ENCODE measurements around the gene GREB1L.

The GREB1L gene

GRCh38 chr18:21215490-21215889 lies 26.5 kb upstream of the GREB1L start:
- TF ChIP-seq, protein P1, sequence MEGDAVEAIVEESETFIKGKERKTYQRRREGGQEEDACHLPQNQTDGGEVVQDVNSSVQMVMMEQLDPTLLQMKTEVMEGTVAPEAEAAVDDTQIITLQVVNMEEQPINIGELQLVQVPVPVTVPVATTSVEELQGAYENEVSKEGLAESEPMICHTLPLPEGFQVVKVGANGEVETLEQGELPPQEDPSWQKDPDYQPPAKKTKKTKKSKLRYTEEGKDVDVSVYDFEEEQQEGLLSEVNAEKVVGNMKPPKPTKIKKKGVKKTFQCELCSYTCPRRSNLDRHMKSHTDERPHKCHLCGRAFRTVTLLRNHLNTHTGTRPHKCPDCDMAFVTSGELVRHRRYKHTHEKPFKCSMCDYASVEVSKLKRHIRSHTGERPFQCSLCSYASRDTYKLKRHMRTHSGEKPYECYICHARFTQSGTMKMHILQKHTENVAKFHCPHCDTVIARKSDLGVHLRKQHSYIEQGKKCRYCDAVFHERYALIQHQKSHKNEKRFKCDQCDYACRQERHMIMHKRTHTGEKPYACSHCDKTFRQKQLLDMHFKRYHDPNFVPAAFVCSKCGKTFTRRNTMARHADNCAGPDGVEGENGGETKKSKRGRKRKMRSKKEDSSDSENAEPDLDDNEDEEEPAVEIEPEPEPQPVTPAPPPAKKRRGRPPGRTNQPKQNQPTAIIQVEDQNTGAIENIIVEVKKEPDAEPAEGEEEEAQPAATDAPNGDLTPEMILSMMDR (IDR thresholded peaks at IDR 0.05; ENCODE audit: low read length), result no peak
- TF ChIP-seq EZH2 (optimal IDR thresholded peaks at IDR 0.05; ENCODE audit: low read depth, low read length) (no peak), EZH2phosphoT487 (IDR thresholded peaks at IDR 0.05; ENCODE audit: low read length) (no peak)
- Histone ChIP-seq H3K9me2 (replicated peaks; ENCODE audit: insufficient read depth, low read length) (no peaks in the 10 kb centered on the region), H3K9ac (ENCODE audit: low read length) (no peak overlapping the region), H3K36me3 (replicated peaks; ENCODE audit: insufficient read depth, low read length) (no peaks in the 10 kb centered on the region), H3K4me1 (ENCODE audit: low read length) (no peaks in the 10 kb centered on the region), H3F3A (ENCODE audit: insufficient read depth, low read length) (no peaks in the 10 kb centered on the region), H3K4me2 (ENCODE audit: low read depth, low read length) (no peak overlapping the region), H3K27ac (ENCODE audit: low read length) (no peak overlapping the region), H4K20me1 (ENCODE audit: insufficient read depth, low read length) (no peaks in the 10 kb centered on the region), H3K4me3 (ENCODE audit: low read length) (no peak overlapping the region), H3K79me2 (ENCODE audit: low read length) (no peaks in the 10 kb centered on the region), H3K9me3 (replicated peaks; ENCODE audit: insufficient read depth, low read length) (no peaks in the 10 kb centered on the region), H3K27me3 (replicated peaks; ENCODE audit: insufficient read depth, low read length) (no peaks in the 10 kb centered on the region), H2AFZ (ENCODE audit: low read length) (no peak overlapping the region)
- DNase-seq, result no peak

DNA sequence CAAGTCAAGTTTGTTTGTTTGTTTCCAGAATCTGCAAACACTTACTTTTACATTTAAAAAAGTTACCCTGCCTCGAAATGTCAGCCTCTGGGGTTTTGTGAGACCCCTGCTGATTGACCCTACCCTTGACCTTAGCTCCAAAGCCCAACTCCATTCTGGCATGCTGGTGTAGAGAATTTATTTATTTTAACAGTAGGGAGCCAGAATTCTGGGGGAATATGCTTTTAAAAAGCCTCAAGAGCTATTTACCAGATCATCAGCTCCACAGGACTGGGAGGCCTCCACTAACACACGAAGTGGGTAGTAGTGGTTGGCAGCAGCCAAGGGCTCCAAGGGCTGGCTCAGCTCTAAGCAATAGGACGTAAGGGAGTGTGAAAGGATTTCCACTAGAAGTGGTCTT lies 23.2 kb upstream of the GREB1L start:
- no peak overlapping the region for H3K9ac ChIP-seq (ENCODE audit: low read length)
- H3K79me2 ChIP-seq (ENCODE audit: low read length), result no peaks in the 10 kb centered on the region
- H3F3A ChIP-seq (ENCODE audit: insufficient read depth, low read length), result no peaks in the 10 kb centered on the region
- H3K4me1 ChIP-seq (ENCODE audit: low read length), result no peaks in the 10 kb centered on the region
- no peaks in the 10 kb centered on the region for H3K9me2 ChIP-seq (replicated peaks; ENCODE audit: insufficient read depth, low read length)
- no peak overlapping the region for H3K4me2 ChIP-seq (ENCODE audit: low read depth, low read length)
- TF ChIP-seq EZH2phosphoT487 (IDR thresholded peaks at IDR 0.05; ENCODE audit: low read length), result no peak
- no peak for TF ChIP-seq EZH2 (optimal IDR thresholded peaks at IDR 0.05; ENCODE audit: low read depth, low read length)
- TF ChIP-seq, protein P1 (IDR thresholded peaks at IDR 0.05; ENCODE audit: low read length), result no peak
- no peak overlapping the region for H3K27ac ChIP-seq (ENCODE audit: low read length)
- H3K4me3 ChIP-seq (ENCODE audit: low read length), result no peak overlapping the region
- H2AFZ ChIP-seq (ENCODE audit: low read length), result no peak overlapping the region
- no peak for DNase-seq
- H3K9me3 ChIP-seq (replicated peaks; ENCODE audit: insufficient read depth, low read length), result no peaks in the 10 kb centered on the region
- H3K27me3 ChIP-seq (replicated peaks; ENCODE audit: insufficient read depth, low read length), result no peaks in the 10 kb centered on the region
- no peaks in the 10 kb centered on the region for H3K36me3 ChIP-seq (replicated peaks; ENCODE audit: insufficient read depth, low read length)
- no peaks in the 10 kb centered on the region for H4K20me1 ChIP-seq (ENCODE audit: insufficient read depth, low read length)

DNA sequence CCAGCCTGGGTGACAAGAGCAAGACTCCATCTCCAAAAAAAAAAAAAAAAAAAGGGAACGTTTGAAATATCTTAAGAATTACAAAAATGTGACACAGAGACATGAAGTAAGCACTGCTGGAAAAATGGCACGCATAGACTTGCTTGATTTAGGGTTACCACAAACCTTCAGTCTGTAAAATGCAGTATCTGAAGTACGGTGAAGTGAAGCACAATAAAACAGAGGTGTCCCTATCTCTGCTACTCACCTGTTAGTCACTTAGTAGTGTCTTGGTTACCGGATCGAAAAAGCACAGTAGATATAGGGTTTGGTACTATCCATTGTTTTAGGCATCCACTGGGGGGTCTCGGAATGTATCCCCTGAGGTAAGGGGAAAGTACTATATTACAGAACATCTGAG lies 11.6 kb upstream of the GREB1L start:
- Histone ChIP-seq H3K4me1 (ENCODE audit: low read length) (no peaks in the 10 kb centered on the region), H3K27ac (ENCODE audit: low read length) (no peak overlapping the region), H3K9me2 (replicated peaks; ENCODE audit: insufficient read depth, low read length) (no peaks in the 10 kb centered on the region), H3K9me3 (replicated peaks; ENCODE audit: insufficient read depth, low read length) (no peaks in the 10 kb centered on the region), H3K4me2 (ENCODE audit: low read depth, low read length) (no peak overlapping the region), H3K4me3 (ENCODE audit: low read length) (no peak overlapping the region), H3F3A (ENCODE audit: insufficient read depth, low read length) (no peaks in the 10 kb centered on the region), H3K27me3 (replicated peaks; ENCODE audit: insufficient read depth, low read length) (no peaks in the 10 kb centered on the region), H3K36me3 (replicated peaks; ENCODE audit: insufficient read depth, low read length) (no peaks in the 10 kb centered on the region), H3K9ac (ENCODE audit: low read length) (no peak overlapping the region), H4K20me1 (ENCODE audit: insufficient read depth, low read length) (no peaks in the 10 kb centered on the region), H3K79me2 (ENCODE audit: low read length) (no peaks in the 10 kb centered on the region), H2AFZ (ENCODE audit: low read length) (no peak overlapping the region)
- TF ChIP-seq, protein P1 (IDR thresholded peaks at IDR 0.05; ENCODE audit: low read length), result no peak
- TF ChIP-seq EZH2 (optimal IDR thresholded peaks at IDR 0.05; ENCODE audit: low read depth, low read length) (no peak), EZH2phosphoT487 (IDR thresholded peaks at IDR 0.05; ENCODE audit: low read length) (no peak)
- no peak for DNase-seq
